Lower lobe of right lung (tissue), 2 donors: Measurements from ENCODE around the gene TSEN15. TPM values are rescaled to one million over a fixed set of nuclear protein-coding genes. Genes with fewer than 3 reads are reported as not detected.
"Not testable (repeated sequence)": the region's sequence is repeated elsewhere in the genome, so short reads cannot be mapped to it uniquely, and the experiment has no call there.

Experiments
- ATAC-seq, 2 donors: fragments of 200-7000 bp; cut with Tn5 transposase; one replicate each; pipeline ENCODE4 v1.9.1; 2020 to 2022; ENCODE audit warnings: mild to moderate bottlenecking in 2 of 2, moderate library complexity in 2 of 2
- DNase-seq: peaks from one replicate; pipeline ENCODE4 v3.0.0-alpha.2; 2020
- H3K27ac ChIP-seq: fragments of 200-600 bp; one replicate; pipeline ENCODE4 v1.8.0; 2022
- H3K27me3 ChIP-seq: fragments of 200-600 bp; one replicate; pipeline ENCODE4 v1.8.0; 2022; ENCODE audit warnings: low read depth
- H3K36me3 ChIP-seq: fragments of 200-600 bp; one replicate; pipeline ENCODE4 v1.8.0; 2022; ENCODE audit warnings: mild to moderate bottlenecking
- H3K4me1 ChIP-seq: fragments of 200-600 bp; one replicate; pipeline ENCODE4 v1.8.0; 2022
- H3K4me3 ChIP-seq: fragments of 200-600 bp; one replicate; pipeline ENCODE4 v1.8.0; 2022; ENCODE audit warnings: mild to moderate bottlenecking
- H3K9me3 ChIP-seq: fragments of 200-600 bp; one replicate; pipeline ENCODE4 v1.8.0; 2022
- intact Hi-C: fragments of 100-400 bp; cut with DNase I; formaldehyde crosslinking; loops from one replicate; pipeline ENCODE4 v1.11.0; 2022
- total RNA-seq: library from RNA; stranded (reverse); fragmentation: NEBNext Ultra II Directional; extraction: Animal tissue kit (Norgen Biotek cat#: 25700); gene quantifications from one replicate; pipeline ENCODE4 v1.2.1, GENCODE V29; 2021
- TF ChIP-seq, protein P1 (sequence below): fragments of 200-600 bp; IDR thresholded peaks from one replicate; pipeline ENCODE4 v1.8.0; 2022; ENCODE audit warnings: antibody characterized with exemption, mild to moderate bottlenecking
- donor health status: DM: no; HTN: yes; CAD: no; lungs with severe emphysema.

Gene TSEN15
- total RNA-seq, 1 donor from 2014 or later, result 28.6 TPM

DNA sequence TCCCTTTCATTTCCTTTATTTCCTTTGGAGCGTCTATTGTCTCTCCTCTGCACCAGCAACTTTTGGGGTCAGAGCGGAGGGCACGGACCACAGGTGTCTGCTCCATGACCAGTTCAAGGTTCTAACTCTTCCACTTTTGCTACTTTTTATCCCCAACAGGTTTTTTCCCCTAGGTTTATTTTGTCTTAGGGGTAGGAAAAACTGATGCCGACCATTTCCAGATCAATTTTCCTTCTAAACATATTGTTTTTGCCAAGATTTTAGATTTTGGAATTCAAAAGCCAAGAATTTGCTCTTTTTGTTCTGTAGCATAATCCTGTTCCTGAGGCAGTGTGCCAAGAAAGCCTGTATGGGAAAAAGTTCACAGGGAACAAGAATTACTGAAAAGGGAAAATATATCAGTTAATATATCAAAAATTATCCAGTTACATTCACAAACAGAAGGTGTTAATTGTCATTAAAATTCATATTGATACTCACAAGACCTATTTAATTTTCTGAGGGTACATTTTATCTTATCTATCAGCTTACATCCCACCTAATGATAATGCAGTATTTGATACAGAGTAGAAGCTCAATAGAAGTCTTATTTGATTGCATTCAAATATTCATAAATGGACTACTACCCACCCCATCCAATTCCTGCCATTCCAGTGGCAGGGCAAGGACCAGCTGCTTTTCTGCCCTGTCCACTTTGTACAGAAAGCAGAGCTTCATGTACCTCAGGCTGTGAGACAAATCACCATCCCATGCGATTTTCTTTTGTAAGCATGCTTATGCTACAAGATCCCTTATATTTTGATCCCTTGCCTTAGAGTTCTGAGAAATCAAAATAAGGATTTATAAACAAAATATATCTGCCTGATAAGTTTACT is 31.2 kb downstream of the TSEN15 start:
- ATAC-seq (no peak), DNase-seq (no peak)
- Histone ChIP-seq H3K4me3 (no peak overlapping the region), H3K9me3 (no peaks in the 10 kb centered on the region), H3K27me3 (no peaks in the 10 kb centered on the region), H3K4me1 (no peaks in the 10 kb centered on the region), H3K27ac (no peak overlapping the region), H3K36me3 (no peaks in the 10 kb centered on the region)
- intact Hi-C loops, result no loop called here
- TF ChIP-seq, protein P1, sequence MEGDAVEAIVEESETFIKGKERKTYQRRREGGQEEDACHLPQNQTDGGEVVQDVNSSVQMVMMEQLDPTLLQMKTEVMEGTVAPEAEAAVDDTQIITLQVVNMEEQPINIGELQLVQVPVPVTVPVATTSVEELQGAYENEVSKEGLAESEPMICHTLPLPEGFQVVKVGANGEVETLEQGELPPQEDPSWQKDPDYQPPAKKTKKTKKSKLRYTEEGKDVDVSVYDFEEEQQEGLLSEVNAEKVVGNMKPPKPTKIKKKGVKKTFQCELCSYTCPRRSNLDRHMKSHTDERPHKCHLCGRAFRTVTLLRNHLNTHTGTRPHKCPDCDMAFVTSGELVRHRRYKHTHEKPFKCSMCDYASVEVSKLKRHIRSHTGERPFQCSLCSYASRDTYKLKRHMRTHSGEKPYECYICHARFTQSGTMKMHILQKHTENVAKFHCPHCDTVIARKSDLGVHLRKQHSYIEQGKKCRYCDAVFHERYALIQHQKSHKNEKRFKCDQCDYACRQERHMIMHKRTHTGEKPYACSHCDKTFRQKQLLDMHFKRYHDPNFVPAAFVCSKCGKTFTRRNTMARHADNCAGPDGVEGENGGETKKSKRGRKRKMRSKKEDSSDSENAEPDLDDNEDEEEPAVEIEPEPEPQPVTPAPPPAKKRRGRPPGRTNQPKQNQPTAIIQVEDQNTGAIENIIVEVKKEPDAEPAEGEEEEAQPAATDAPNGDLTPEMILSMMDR, result no peak

DNA sequence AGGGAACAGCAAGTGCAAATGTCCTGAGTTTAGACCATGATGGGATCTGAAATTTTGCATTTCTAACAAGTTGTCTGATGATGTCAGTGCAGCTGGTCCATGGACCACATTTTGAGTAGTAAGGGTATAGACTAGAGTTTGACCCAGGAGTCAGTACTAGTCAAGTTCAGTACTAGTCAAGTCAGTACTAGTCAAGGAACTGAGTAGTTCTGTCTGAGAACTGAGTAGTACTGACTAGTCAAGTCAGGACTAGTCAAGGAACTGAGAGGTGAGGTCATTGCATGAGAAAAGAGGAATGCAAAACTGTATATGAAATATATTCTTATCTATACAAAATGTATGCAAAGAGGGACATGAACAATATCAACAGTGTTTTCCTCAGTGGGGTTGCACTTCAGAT is 34.1 kb downstream of the TSEN15 start:
- Histone ChIP-seq H3K36me3 (no peaks in the 10 kb centered on the region), H3K9me3 (no peaks in the 10 kb centered on the region), H3K27me3 (no peaks in the 10 kb centered on the region), H3K4me1 (no peaks in the 10 kb centered on the region), H3K27ac (no peak overlapping the region), H3K4me3 (no peak overlapping the region)
- no peak for ATAC-seq
- DNase-seq, result no peak
- TF ChIP-seq, protein P1, result no peak
- intact Hi-C loops, result no loop called here

DNA sequence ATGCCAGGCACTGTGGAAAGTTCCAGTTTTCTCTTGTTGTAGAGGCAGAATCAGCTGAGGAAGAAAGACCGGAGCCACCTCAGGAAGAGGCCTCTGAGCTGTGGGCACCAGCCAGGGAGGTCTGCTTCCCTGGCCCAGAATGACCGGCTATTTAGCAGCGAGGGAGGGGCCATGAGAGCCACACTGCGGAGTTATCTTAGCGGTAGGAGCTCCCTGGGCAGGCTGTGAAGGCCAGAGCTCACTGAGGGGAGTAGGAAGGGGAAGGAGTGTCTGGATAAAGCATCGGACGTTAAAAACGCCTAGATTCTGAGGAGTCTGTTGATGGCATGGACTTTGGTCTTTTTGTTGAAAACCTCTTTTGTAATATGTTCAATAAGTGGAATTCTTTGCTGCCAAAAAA is 36.5 kb downstream of the TSEN15 start:
- TF ChIP-seq, protein P1, result no peak
- intact Hi-C loops, result no loop called here
- H3K36me3 ChIP-seq, result no peaks in the 10 kb centered on the region
- H3K27ac ChIP-seq, result no peak overlapping the region
- DNase-seq (no peak), ATAC-seq (no peak)
- H3K9me3 ChIP-seq, result no peaks in the 10 kb centered on the region
- H3K4me1 ChIP-seq, result no peaks in the 10 kb centered on the region
- no peak overlapping the region for H3K4me3 ChIP-seq
- no peaks in the 10 kb centered on the region for H3K27me3 ChIP-seq

DNA sequence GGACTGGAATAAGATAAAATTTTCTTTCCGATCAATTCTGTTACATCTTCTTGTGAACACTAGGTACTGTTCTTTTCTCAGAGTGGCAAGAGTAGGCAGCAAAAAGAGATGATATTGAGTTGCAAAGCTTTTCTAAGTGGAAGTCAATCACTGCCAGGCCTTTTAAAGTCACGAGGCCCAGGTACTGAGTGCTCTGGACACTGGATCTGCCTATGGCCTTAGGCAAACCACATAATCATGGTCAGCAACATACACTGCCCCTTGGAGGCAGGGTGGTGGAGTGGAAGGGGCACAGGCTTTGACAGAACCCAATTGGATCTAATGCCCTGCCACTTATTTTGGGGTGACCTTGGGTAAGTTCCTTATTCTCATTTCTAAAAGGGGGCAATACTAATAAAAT is 41.5 kb downstream of the TSEN15 start:
- H3K36me3 ChIP-seq, result no peaks in the 10 kb centered on the region
- TF ChIP-seq, protein P1, result no peak
- no peaks in the 10 kb centered on the region for H3K27me3 ChIP-seq
- H3K4me1 ChIP-seq, result no peaks in the 10 kb centered on the region
- H3K4me3 ChIP-seq, result no peak overlapping the region
- no peak overlapping the region for H3K27ac ChIP-seq
- intact Hi-C loops, result no loop called here
- no peak for DNase-seq
- ATAC-seq, result no peak
- no peaks in the 10 kb centered on the region for H3K9me3 ChIP-seq

DNA sequence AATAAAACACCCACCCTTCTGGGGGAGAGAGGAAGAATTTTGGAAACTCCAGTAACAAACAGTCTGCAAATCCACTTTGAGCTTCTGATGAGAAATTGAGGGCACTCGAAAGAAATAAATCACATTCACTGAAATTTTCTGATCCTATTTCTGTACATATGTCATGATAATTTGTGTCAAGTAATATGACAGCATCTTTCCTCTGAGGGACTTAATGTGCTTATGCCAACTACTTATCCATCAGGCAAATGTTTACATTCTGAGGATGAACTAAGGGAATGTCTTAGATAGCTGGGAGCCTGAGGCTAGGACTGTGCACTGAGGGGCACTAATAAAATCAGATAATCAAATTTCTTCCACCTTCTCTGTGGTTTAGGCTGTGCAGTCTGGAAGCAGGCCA is 44.5 kb downstream of the TSEN15 start:
- H3K9me3 ChIP-seq, result no peaks in the 10 kb centered on the region
- H3K4me3 ChIP-seq, result no peak overlapping the region
- intact Hi-C loops, result no loop called here
- no peaks in the 10 kb centered on the region for H3K27me3 ChIP-seq
- H3K36me3 ChIP-seq, result no peaks in the 10 kb centered on the region
- TF ChIP-seq, protein P1, result no peak
- H3K4me1 ChIP-seq, result no peaks in the 10 kb centered on the region
- ATAC-seq (no peak), DNase-seq (no peak)
- H3K27ac ChIP-seq, result no peak overlapping the region

DNA sequence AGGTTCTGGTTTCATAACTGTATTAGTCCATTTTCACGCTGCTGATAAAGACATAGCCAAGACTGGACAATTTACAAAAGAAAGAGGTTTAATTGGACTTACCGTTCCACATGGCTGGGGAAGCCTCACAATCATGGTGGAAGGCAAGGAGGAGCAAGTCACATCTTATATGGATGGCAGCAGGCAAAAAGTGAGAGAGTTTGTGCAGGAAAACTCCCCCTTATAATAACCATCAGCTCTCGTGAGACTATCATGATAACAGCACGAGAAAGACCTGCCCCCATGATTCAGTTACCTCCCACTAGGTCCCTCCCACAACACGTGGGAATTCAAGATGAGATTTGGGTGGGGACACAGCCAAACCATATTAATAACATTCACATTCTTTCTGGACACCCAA is 45.0 kb downstream of the TSEN15 start:
- H3K4me3 ChIP-seq, H3K9me3 ChIP-seq, DNase-seq, H3K36me3 ChIP-seq, H3K4me1 ChIP-seq, intact Hi-C loops, H3K27me3 ChIP-seq, ATAC-seq, H3K27ac ChIP-seq: not testable (repeated sequence)
